ENCODE measurements around the gene CTSH. TPM values are rescaled to one million over a fixed set of nuclear protein-coding genes. Genes with fewer than 3 reads are reported as not detected.

The CTSH gene, protein sequence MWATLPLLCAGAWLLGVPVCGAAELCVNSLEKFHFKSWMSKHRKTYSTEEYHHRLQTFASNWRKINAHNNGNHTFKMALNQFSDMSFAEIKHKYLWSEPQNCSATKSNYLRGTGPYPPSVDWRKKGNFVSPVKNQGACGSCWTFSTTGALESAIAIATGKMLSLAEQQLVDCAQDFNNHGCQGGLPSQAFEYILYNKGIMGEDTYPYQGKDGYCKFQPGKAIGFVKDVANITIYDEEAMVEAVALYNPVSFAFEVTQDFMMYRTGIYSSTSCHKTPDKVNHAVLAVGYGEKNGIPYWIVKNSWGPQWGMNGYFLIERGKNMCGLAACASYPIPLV
- 41.7 to 45.7 TPM (median 44.2 TPM) in 5 replicates for total RNA-seq (2022; extraction: Qiagen RNA extraction)

DNA sequence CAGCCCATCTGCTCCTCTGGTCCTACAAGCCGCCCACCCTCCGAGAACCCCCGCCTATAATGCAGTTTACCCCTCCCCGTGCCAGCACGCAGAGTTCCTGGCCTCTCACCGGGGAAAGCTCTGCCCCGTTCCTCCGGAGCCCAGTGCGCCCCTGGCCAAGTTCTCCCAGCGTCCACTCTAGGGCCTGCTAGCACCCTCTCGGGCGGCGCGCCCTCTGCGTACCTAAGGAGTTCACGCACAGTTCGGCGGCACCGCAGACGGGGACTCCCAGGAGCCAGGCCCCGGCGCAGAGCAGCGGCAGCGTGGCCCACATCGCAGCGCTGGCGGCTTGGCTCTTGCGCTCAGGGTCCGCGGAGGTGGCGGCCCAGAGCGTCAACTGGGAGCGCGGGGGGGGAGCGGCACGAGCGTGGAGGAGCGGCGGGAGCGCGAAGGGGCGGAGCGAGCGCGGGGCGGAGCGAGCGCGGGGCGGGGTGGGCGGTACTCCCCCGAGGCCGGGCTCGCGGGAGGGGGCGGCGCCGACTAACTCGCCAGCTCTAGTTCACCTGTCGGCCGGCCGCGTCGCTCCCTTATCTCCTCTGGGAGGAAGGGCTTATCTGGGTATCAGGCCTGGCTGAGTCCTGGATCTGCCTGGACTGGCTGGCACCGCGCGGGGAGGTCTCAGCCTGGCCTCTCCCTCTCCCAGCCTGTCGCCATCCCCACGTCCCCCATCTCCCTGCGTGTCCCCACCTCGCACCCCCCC, at the start of gene CTSH:
Gene CTSH, minus strand, starts transcription at position 378 of the 739 bp plus-strand sequence. Its CDS starts 65 bp downstream, at position 313.

DNA sequence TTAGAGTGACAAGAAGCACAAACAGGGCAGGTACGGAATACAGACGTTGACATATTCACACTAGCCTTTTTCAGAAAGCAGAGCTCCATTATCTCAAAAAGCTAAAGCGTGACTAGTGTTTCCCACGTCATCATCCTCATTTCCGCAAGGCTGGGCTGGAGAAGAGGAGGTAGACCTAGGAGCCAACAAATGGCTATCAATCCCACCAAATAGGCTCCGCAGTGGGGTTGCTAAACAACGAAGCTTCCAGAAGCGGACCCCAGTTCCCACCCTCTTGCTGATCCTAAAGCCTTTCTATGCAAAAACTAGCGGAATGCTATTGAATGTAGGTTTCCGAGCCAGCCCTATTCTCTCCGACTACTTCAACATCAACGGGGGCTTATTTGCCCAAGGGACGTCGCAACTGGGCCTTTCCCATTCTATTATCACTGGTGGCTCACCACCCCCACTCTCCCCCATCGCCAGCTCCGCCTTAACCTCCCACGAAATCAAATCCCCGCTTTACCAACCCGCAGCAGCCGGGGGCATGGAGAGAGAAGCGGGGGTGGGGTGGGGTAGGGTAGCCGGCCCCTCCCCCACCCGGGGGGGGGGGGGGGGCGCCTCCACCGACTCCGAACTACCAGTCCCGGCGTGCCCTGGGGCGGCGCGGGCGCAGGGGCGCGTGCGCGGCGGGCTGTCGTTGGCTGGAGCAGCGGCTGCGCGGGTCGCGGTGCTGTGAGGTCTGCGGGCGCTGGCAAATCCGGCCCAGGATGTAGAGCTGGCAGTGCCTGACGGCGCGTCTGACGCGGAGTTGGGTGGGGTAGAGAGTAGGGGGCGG, 72.5 kb downstream of the CTSH start, which contains the start of gene MORF4L1:
Gene MORF4L1, plus strand, starts transcription at position 736 of the 817 bp plus-strand sequence. CDS start 128 bp downstream, outside the sequence.

Other genes starting within 250 kb of the CTSH start
- 7.2 to 11.0 TPM (median 8.4 TPM) in 5 replicates for gene ADAMTS7, start 133.6 kb downstream of the CTSH start, total RNA-seq (2022; extraction: Qiagen RNA extraction)
- gene MORF4L1, start 72.2 kb downstream of the CTSH start, total RNA-seq (2022; extraction: Qiagen RNA extraction), result 343 to 671 TPM (median 381 TPM) in 5 replicates
- gene RASGRF1, start 145.7 kb upstream of the CTSH start, total RNA-seq (2022; extraction: Qiagen RNA extraction), result 0.17 to 0.43 TPM (median 0.34 TPM) in 5 replicates